Measurements from ENCODE around the gene OAS2.

Gene OAS2

GRCh38 chr12:112932485-112933128 is 45.7 kb upstream of the OAS2 start:
- H3K36me3 ChIP-seq (ENCODE audit: insufficient read depth), result no peaks in the 10 kb centered on the region
- no peak overlapping the region for H3K9ac ChIP-seq
- no peak overlapping the region for H2AFZ ChIP-seq (ENCODE audit: low read depth)
- no peaks in the 10 kb centered on the region for H3K27me3 ChIP-seq (ENCODE audit: insufficient read depth, low read depth)
- no peak overlapping the region for H3K27ac ChIP-seq
- H3K79me2 ChIP-seq (ENCODE audit: insufficient read depth, low read depth), result no peaks in the 10 kb centered on the region
- H3K4me1 ChIP-seq (ENCODE audit: low read depth, poor library complexity, severe bottlenecking), result no peaks in the 10 kb centered on the region
- TF ChIP-seq CTCF (conservative IDR thresholded peaks at IDR 0.05; ENCODE audit: low read depth, low read length), result no peak
- H4K20me1 ChIP-seq (ENCODE audit: insufficient read depth), result no peaks in the 10 kb centered on the region
- no peak overlapping the region for H3K4me3 ChIP-seq (IDR thresholded peaks at IDR 0.05; ENCODE audit: insufficient read depth, low read depth, low read length)
- H3K4me2 ChIP-seq, result no peak overlapping the region

GRCh38 chr12:112933129-112933505 is 45.2 kb upstream of the OAS2 start:
- Histone ChIP-seq H3K4me2 (no peak overlapping the region), H3K36me3 (ENCODE audit: insufficient read depth) (no peaks in the 10 kb centered on the region), H2AFZ (ENCODE audit: low read depth) (no peak overlapping the region), H3K4me3 (IDR thresholded peaks at IDR 0.05; ENCODE audit: insufficient read depth, low read depth, low read length) (no peak overlapping the region), H3K4me1 (ENCODE audit: low read depth, poor library complexity, severe bottlenecking) (no peaks in the 10 kb centered on the region), H4K20me1 (ENCODE audit: insufficient read depth) (no peaks in the 10 kb centered on the region), H3K9ac (no peak overlapping the region), H3K27ac (no peak overlapping the region), H3K79me2 (ENCODE audit: insufficient read depth, low read depth) (no peaks in the 10 kb centered on the region), H3K27me3 (ENCODE audit: insufficient read depth, low read depth) (no peaks in the 10 kb centered on the region)
- TF ChIP-seq CTCF (conservative IDR thresholded peaks at IDR 0.05; ENCODE audit: low read depth, low read length), result no peak

- H3K27me3 ChIP-seq (ENCODE audit: insufficient read depth, low read depth), result no peaks in the 10 kb centered on the region
- no peak for TF ChIP-seq CTCF (conservative IDR thresholded peaks at IDR 0.05; ENCODE audit: low read depth, low read length)
- no peak overlapping the region for H2AFZ ChIP-seq (ENCODE audit: low read depth)
- no peak overlapping the region for H3K9ac ChIP-seq
- H3K4me3 ChIP-seq (IDR thresholded peaks at IDR 0.05; ENCODE audit: insufficient read depth, low read depth, low read length), result no peak overlapping the region
- H3K4me1 ChIP-seq (ENCODE audit: low read depth, poor library complexity, severe bottlenecking), result no peaks in the 10 kb centered on the region
- H3K36me3 ChIP-seq (ENCODE audit: insufficient read depth), result no peaks in the 10 kb centered on the region
- H3K79me2 ChIP-seq (ENCODE audit: insufficient read depth, low read depth), result no peaks in the 10 kb centered on the region
- no peaks in the 10 kb centered on the region for H4K20me1 ChIP-seq (ENCODE audit: insufficient read depth)
- no peak overlapping the region for H3K27ac ChIP-seq
- no peak overlapping the region for H3K4me2 ChIP-seq
Observed at GRCh38 chr12:112936264-112936663, 42.1 kb upstream of the OAS2 start.

GRCh38 chr12:112936927-112937326 is 41.4 kb upstream of the OAS2 start:
- H3K36me3 ChIP-seq (ENCODE audit: insufficient read depth), result no peaks in the 10 kb centered on the region
- H3K79me2 ChIP-seq (ENCODE audit: insufficient read depth, low read depth), result no peaks in the 10 kb centered on the region
- H3K4me1 ChIP-seq (ENCODE audit: low read depth, poor library complexity, severe bottlenecking), result no peaks in the 10 kb centered on the region
- H3K4me2 ChIP-seq, result no peak overlapping the region
- TF ChIP-seq CTCF (conservative IDR thresholded peaks at IDR 0.05; ENCODE audit: low read depth, low read length), result no peak
- H3K27me3 ChIP-seq (ENCODE audit: insufficient read depth, low read depth), result no peaks in the 10 kb centered on the region
- H3K9ac ChIP-seq, result no peak overlapping the region
- H4K20me1 ChIP-seq (ENCODE audit: insufficient read depth), result no peaks in the 10 kb centered on the region
- no peak overlapping the region for H3K27ac ChIP-seq
- H3K4me3 ChIP-seq (IDR thresholded peaks at IDR 0.05; ENCODE audit: insufficient read depth, low read depth, low read length), result no peak overlapping the region
- no peak overlapping the region for H2AFZ ChIP-seq (ENCODE audit: low read depth)
